Activated CD4-positive, alpha-beta memory T cell treated with anti-CD3 and anti-CD28 coated beads, Interleukin-2, amount 10 ng/mL, durations not matched to agents 7 days and 5 days (primary cell): Measurements from ENCODE around the gene FRAT2. TPM values are rescaled to one million over a fixed set of nuclear protein-coding genes. Genes with fewer than 3 reads are reported as not detected.
A peak's percentile ranks its signal among the peaks of the same experiment; 100 is the strongest.

Experiments used
- CTCF ChIA-PET: fragments of 350-600 bp; sonication (Branson Sonifier 250); formaldehyde crosslinking; loops from one replicate; lab custom pipeline; 2021; ENCODE audit warnings: antibody characterized with exemption, inconsistent platforms; lab: Charles Lee
- POLR2A ChIA-PET: fragments of 350-600 bp; sonication (Branson Sonifier 250); formaldehyde crosslinking; loops from one replicate; lab custom pipeline; 2021; ENCODE audit warnings: antibody characterized with exemption; lab: Charles Lee
- DNase-seq: peaks from one replicate; pipeline ENCODE4 v3.0.0-alpha.2; 2020
- H3K27ac Mint-ChIP-seq: one replicate; pipeline ENCODE4 v1.8.0; 2021; ENCODE audit warnings: mild to moderate bottlenecking, mixed read lengths
- H3K27me3 Mint-ChIP-seq: one replicate; pipeline ENCODE4 v1.8.0; 2021; ENCODE audit warnings: mixed read lengths
- H3K36me3 Mint-ChIP-seq: one replicate; pipeline ENCODE4 v1.8.0; 2021; ENCODE audit warnings: low read depth, mixed read lengths
- H3K4me1 Mint-ChIP-seq: one replicate; pipeline ENCODE4 v1.8.0; 2021; ENCODE audit warnings: mixed read lengths
- H3K4me3 Mint-ChIP-seq: one replicate; pipeline ENCODE4 v1.8.0; 2021; ENCODE audit warnings: mild to moderate bottlenecking, mixed read lengths
- H3K9me3 Mint-ChIP-seq: one replicate; pipeline ENCODE4 v1.8.0; 2021; ENCODE audit warnings: mixed read lengths
- total RNA-seq, 2 experiments: library from RNA; stranded (reverse); gene quantifications; one replicate each; pipeline ENCODE4 v1.2.3, GENCODE V29; 2021

The FRAT2 gene
- total RNA-seq, 2 experiments from 2014 or later = 11.1 to 11.5 TPM

- Mint-ChIP-seq H3K27ac (no peak overlapping the region), H3K4me3 (no peak overlapping the region), H3K36me3 (peaks cover 3% of the 10 kb centered on the region), H3K27me3 (no peaks in the 10 kb centered on the region), H3K9me3 (no peaks in the 10 kb centered on the region), H3K4me1 (no peaks in the 10 kb centered on the region)
- CTCF ChIA-PET = interaction anchor here (0.7 to 1.2 kb wide), 2 partner anchors 87 to 186 kb away, joined by 3 to 4 read pairs; no protein-coding TSS in a partner anchor
- POLR2A ChIA-PET = no interaction called here
- no peak for DNase-seq
Measured at GRCh38 chr10:97365761-97366351, 31.3 kb upstream of the FRAT2 start.

DNA sequence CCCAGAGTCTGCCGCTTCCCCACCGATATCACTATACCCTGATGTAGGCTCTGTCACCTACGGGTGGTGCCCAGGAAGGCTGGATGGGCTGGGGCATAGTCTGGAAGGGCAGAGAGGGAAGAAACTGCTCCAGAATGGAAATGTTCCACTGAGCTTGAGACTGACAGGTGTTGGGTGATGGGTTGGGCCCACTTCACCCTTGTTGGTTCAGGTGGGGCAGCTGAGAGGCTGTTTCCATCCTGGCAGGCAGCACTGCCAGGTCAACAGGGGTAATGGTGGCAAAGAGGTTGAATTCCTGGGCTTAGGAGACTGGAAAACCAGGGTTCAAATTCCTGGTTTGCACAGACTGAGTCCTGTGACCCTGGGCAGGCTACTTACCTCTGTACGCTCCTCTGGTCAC lies 28.5 kb upstream of the FRAT2 start:
- no peak overlapping the region for H3K4me3 Mint-ChIP-seq
- H3K27ac Mint-ChIP-seq = no peak overlapping the region
- DNase-seq = no peak
- H3K36me3 Mint-ChIP-seq = no peaks in the 10 kb centered on the region
- H3K4me1 Mint-ChIP-seq = no peaks in the 10 kb centered on the region
- ChIA-PET POLR2A (no interaction called here), CTCF (no interaction called here)
- no peaks in the 10 kb centered on the region for H3K27me3 Mint-ChIP-seq
- no peaks in the 10 kb centered on the region for H3K9me3 Mint-ChIP-seq

DNA sequence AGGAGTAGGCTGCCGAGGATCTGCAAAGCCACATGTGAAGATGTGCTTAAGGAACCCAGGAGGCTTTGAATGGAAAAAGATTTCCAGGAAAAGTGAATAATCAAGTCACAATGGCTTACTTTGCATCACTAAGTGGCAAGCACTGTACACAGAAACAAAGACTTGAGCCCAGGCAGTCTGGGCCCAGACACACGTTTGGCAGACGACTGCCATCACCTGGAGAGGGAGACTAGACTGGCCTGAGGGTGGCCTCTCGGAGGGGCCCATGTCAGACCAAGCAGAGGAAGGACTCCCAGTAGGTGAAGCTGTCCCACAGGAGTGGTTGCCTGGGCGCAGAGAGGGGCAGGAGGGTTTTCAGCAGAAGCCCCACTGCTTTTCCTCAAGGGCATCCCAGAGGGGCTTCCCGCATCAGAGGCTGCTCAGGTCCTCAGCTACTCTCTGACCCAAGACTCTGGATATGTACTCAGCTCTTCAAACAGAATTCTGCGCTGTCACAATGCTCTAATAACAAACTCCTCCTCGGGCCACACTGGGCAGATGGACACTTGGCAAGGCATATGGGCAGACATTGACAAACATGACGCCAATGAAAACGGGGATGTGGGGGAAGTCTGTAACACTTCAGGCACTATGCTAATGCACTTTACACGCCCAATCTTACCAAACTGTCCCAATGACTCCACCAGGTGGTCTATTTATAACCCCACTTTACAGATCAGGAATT lies 27.9 kb upstream of the FRAT2 start:
- CTCF ChIA-PET = no interaction called here
- DNase-seq = no peak
- Mint-ChIP-seq H3K27me3 (no peaks in the 10 kb centered on the region), H3K9me3 (no peaks in the 10 kb centered on the region), H3K36me3 (no peaks in the 10 kb centered on the region), H3K4me3 (no peak overlapping the region), H3K4me1 (no peaks in the 10 kb centered on the region), H3K27ac (no peak overlapping the region)
- POLR2A ChIA-PET = no interaction called here

DNA sequence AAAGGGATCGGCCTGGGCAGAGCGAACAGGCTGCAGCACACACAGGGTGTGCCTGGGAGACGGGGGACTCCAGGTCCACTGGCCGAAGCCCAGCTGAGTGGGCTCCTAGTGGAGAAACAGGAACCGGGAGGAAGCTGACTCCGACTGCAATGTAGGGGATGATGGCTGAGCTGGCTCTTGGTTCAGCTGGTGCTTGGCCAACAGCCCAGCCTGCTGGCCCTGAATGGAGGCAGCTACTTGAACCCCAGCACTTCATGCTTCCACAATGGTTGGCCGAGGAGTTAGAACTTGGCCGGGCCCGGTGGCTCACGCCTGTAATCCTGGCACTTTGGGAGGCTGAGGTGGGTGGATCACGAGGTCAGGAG lies 27.0 kb upstream of the FRAT2 start:
- DNase-seq = no peak
- POLR2A ChIA-PET = no interaction called here
- Mint-ChIP-seq H3K36me3 (no peaks in the 10 kb centered on the region), H3K4me1 (peaks cover 1% of the 10 kb centered on the region), H3K9me3 (no peaks in the 10 kb centered on the region), H3K4me3 (no peak overlapping the region), H3K27ac (no peak overlapping the region), H3K27me3 (no peaks in the 10 kb centered on the region)
- CTCF ChIA-PET = interaction anchor here (0.8 kb wide), 1 partner anchor 105 kb away, joined by 3 read pairs; no protein-coding TSS in a partner anchor

GRCh38 chr10:97360705-97361536 lies 26.4 kb upstream of the FRAT2 start:
- no peaks in the 10 kb centered on the region for H3K27me3 Mint-ChIP-seq
- no peak overlapping the region for H3K27ac Mint-ChIP-seq
- POLR2A ChIA-PET = no interaction called here
- no peak overlapping the region for H3K4me3 Mint-ChIP-seq
- no peak for DNase-seq
- peaks cover 2% of the 10 kb centered on the region for H3K36me3 Mint-ChIP-seq
- CTCF ChIA-PET = interaction anchor here (0.6 to 1.1 kb wide), 3 partner anchors 83 to 1603 kb away, joined by 3 to 5 read pairs (median 3); no protein-coding TSS in a partner anchor
- peaks cover 7% of the 10 kb centered on the region for H3K4me1 Mint-ChIP-seq
- H3K9me3 Mint-ChIP-seq = no peaks in the 10 kb centered on the region

- CTCF ChIA-PET = interaction anchor here (0.9 kb wide), 2 partner anchors 80 kb away, joined by 3 to 4 read pairs; no protein-coding TSS in a partner anchor
- DNase-seq = no peak
- H3K9me3 Mint-ChIP-seq = no peaks in the 10 kb centered on the region
- no peak overlapping the region for H3K27ac Mint-ChIP-seq
- H3K4me3 Mint-ChIP-seq = no peak overlapping the region
- no peaks in the 10 kb centered on the region for H3K27me3 Mint-ChIP-seq
- peaks cover 12% of the 10 kb centered on the region for H3K4me1 Mint-ChIP-seq
- H3K36me3 Mint-ChIP-seq = peaks cover 5% of the 10 kb centered on the region
- POLR2A ChIA-PET = interaction anchor here (0.7 to 0.8 kb wide), 2 partner anchors 19 to 26 kb away, joined by 3 to 4 read pairs; no protein-coding TSS in a partner anchor
Measured at GRCh38 chr10:97358781-97359180, 24.3 kb upstream of the FRAT2 start.

- Mint-ChIP-seq H3K27me3 (no peaks in the 10 kb centered on the region), H3K36me3 (peaks cover 5% of the 10 kb centered on the region), H3K27ac (no peak overlapping the region), H3K4me1 (peaks cover 12% of the 10 kb centered on the region), H3K9me3 (no peaks in the 10 kb centered on the region), H3K4me3 (no peak overlapping the region)
- no peak for DNase-seq
- POLR2A ChIA-PET = interaction anchor here (0.7 kb wide), 1 partner anchor 18 kb away, joined by 4 read pairs; no protein-coding TSS in a partner anchor
- CTCF ChIA-PET = interaction anchor here (0.9 kb wide), 1 partner anchor 79 kb away, joined by 3 read pairs; no protein-coding TSS in a partner anchor
Measured at GRCh38 chr10:97358349-97358748, 23.8 kb upstream of the FRAT2 start.

GRCh38 chr10:97356918-97357317 lies 22.4 kb upstream of the FRAT2 start:
- Mint-ChIP-seq H3K4me1 (peaks cover 12% of the 10 kb centered on the region), H3K36me3 (peaks cover 5% of the 10 kb centered on the region), H3K27me3 (no peaks in the 10 kb centered on the region), H3K27ac (no peak overlapping the region), H3K9me3 (no peaks in the 10 kb centered on the region), H3K4me3 (no peak overlapping the region)
- ChIA-PET CTCF (no interaction called here), POLR2A (no interaction called here)
- DNase-seq = no peak

GRCh38 chr10:97356318-97356914 lies 21.9 kb upstream of the FRAT2 start:
- ChIA-PET POLR2A (no interaction called here), CTCF (interaction anchor here (1.1 kb wide), 1 partner anchor 40 kb away, joined by 3 read pairs; no protein-coding TSS in a partner anchor)
- Mint-ChIP-seq H3K36me3 (peaks cover 5% of the 10 kb centered on the region), H3K9me3 (no peaks in the 10 kb centered on the region), H3K4me1 (peaks cover 12% of the 10 kb centered on the region), H3K27ac (peak overlapping the region; percentile 9), H3K27me3 (no peaks in the 10 kb centered on the region), H3K4me3 (no peak overlapping the region)
- DNase-seq = peak; percentile 24

- no peak overlapping the region for H3K4me3 Mint-ChIP-seq
- POLR2A ChIA-PET = no interaction called here
- CTCF ChIA-PET = interaction anchor here (0.6 to 1.3 kb wide), 3 partner anchors 36 to 77 kb away, joined by 3 to 5 read pairs (median 3); no protein-coding TSS in a partner anchor
- H3K36me3 Mint-ChIP-seq = peaks cover 5% of the 10 kb centered on the region
- peaks cover 12% of the 10 kb centered on the region for H3K4me1 Mint-ChIP-seq
- H3K27ac Mint-ChIP-seq = peak overlapping the region; percentile 9
- no peaks in the 10 kb centered on the region for H3K9me3 Mint-ChIP-seq
- H3K27me3 Mint-ChIP-seq = no peaks in the 10 kb centered on the region
- no peak for DNase-seq
Measured at GRCh38 chr10:97355571-97355975, 21.0 kb upstream of the FRAT2 start.

GRCh38 chr10:97353945-97354344 lies 19.4 kb upstream of the FRAT2 start:
- Mint-ChIP-seq H3K27ac (no peak overlapping the region), H3K4me3 (no peak overlapping the region), H3K27me3 (no peaks in the 10 kb centered on the region), H3K36me3 (peaks cover 5% of the 10 kb centered on the region), H3K4me1 (peaks cover 12% of the 10 kb centered on the region), H3K9me3 (no peaks in the 10 kb centered on the region)
- ChIA-PET CTCF (no interaction called here), POLR2A (interaction anchor here (0.7 kb wide), 1 partner anchor 972 kb away, joined by 3 read pairs; no protein-coding TSS in a partner anchor)
- no peak for DNase-seq

DNA sequence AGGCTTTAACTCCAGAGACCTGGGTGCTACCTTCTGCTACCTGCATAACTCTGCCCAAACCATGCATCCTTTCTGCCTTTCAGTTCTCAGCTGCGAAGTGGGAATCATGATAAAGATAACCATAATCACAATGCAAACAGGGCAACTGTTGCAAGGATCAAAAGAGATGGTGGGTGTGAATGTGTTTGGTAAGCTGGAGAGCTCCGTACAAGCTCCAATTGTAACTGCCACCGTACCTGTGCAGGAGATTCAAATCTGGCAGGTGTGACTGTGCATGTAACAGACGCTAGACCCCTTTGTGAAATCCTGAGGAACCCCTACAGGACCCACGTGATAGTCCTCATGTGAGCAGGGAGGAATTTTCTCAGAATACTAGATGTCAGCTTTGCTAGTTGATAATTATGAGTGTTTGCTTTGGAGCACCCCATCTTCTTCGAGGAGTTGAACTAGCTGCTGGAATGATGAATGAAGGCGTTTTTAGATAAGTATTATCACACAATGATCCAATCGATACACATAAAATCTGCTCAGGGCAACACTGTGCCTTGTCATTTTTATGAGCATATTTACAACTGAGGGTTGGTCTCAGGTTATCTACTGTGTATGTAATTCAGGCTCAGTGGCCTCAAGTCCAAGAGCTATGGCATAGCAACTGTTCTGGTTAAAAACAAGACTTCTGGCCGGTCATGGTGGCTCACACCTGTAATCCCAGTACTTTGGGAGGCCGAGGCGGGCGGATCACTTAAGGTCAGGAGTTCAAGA lies 15.4 kb upstream of the FRAT2 start:
- H3K4me3 Mint-ChIP-seq = no peak overlapping the region
- H3K36me3 Mint-ChIP-seq = no peaks in the 10 kb centered on the region
- ChIA-PET POLR2A (no interaction called here), CTCF (no interaction called here)
- no peaks in the 10 kb centered on the region for H3K9me3 Mint-ChIP-seq
- no peaks in the 10 kb centered on the region for H3K27me3 Mint-ChIP-seq
- H3K4me1 Mint-ChIP-seq = no peaks in the 10 kb centered on the region
- no peak for DNase-seq
- H3K27ac Mint-ChIP-seq = no peak overlapping the region
